HepG2 (cell line): ENCODE data around the gene KRT4. TPM values are rescaled to one million over a fixed set of nuclear protein-coding genes. Genes with fewer than 3 reads are reported as not detected.

Source experiments
- ATAC-seq: fragments of 200-7000 bp; cut with Tn5 transposase; 3 replicates; pipeline ENCODE4 v1.9.1; 2020; ENCODE audit warnings: mild to moderate bottlenecking, moderate library complexity
- BruUV-seq: library from RNA; stranded (reverse); fragments of 400-500 nt; replicated peaks from 2 replicates; lab custom pipeline; 2021; lab: Mats Ljungman, UMichigan
- CTCF ChIA-PET: fragments of 300-600 bp; formaldehyde crosslinking; extraction: SDS; loops from one replicate; lab custom pipeline; 2021; ENCODE audit warnings: low total read pairs, inconsistent platforms, low intra/inter-chr PET ratio; lab: Yijun Ruan, JAX
- POLR2A ChIA-PET: fragments of 350-600 bp; sonication (Branson Sonifier 250); formaldehyde crosslinking; loops from one replicate; lab custom pipeline; 2020; ENCODE audit warnings: antibody characterized with exemption, inconsistent platforms; lab: Yijun Ruan, JAX
- DNase-seq: peaks from one replicate; pipeline ENCODE4 v3.0.0-alpha.2; 2015; ENCODE audit warnings: low spot score
- FAIRE-seq: peaks from 3 replicates; lab custom pipeline; 2011; peaks lifted over from hg19 to GRCh38; lab: Jason Lieb, UNC
- H2AFZ ChIP-seq: one replicate; pipeline ENCODE4 v1.6.1; 2011; ENCODE audit warnings: low read length, inconsistent platforms
- H3K27ac ChIP-seq: fragments of 300-600 bp; 3 replicates; pipeline ENCODE4 v1.8.0; 2011; ENCODE audit warnings: mixed run types, mild to moderate bottlenecking, mixed read lengths, low read length, inconsistent platforms; ENCODE audit not compliant: insufficient read depth; ENCODE audit errors: extremely low read length
- H3K27me3 ChIP-seq, 2 experiments: fragments of 200-600 bp in 1 of 2; 2 replicates in 1 of 2; 3 replicates in 1 of 2; pipeline versions ENCODE4 v1.6.0 to v1.8.0; 2011; ENCODE audit warnings: low read length in 2 of 2, mild to moderate bottlenecking in 2 of 2, moderate library complexity in 2 of 2, inconsistent platforms in 1 of 2; ENCODE audit not compliant: insufficient read depth in 2 of 2, control insufficient read depth in 1 of 2
- H3K36me3 ChIP-seq, 2 experiments: fragments of 200-600 bp in 1 of 2; replicated peaks in 1 of 2; 2 replicates in 1 of 2; 3 replicates in 1 of 2; pipeline versions ENCODE4 v1.5.1 to v1.8.0; 2011; ENCODE audit warnings: low read length in 2 of 2, inconsistent platforms in 1 of 2; ENCODE audit not compliant: insufficient read depth in 2 of 2, control insufficient read depth in 1 of 2
- H3K4me1 ChIP-seq: 2 replicates; pipeline ENCODE4 v1.5.1; 2012; ENCODE audit warnings: low read length, inconsistent platforms; ENCODE audit not compliant: insufficient read depth
- H3K4me2 ChIP-seq: 2 replicates; pipeline ENCODE4 v1.6.0; 2011; ENCODE audit warnings: low read depth, low read length, inconsistent platforms
- H3K4me3 ChIP-seq, 3 experiments: fragments of 200-600 bp in 1 of 3; sonication (generic), shearing (Covaris generic) in 1 of 3; replicated peaks in 1 of 3; 2 replicates each; pipeline ENCODE4 v1.5.1; 2011 to 2016; ENCODE audit warnings: low read length in 3 of 3, inconsistent platforms in 2 of 3, low read depth in 2 of 3, mild to moderate bottlenecking in 2 of 3, control low read depth in 1 of 3, mixed read lengths in 1 of 3; ENCODE audit not compliant: insufficient read depth in 1 of 3
- H3K79me2 ChIP-seq: one replicate; pipeline ENCODE4 v1.6.1; 2011; ENCODE audit warnings: low read length, inconsistent platforms; ENCODE audit not compliant: insufficient read depth
- H3K9ac ChIP-seq: 2 replicates; pipeline ENCODE4 v1.6.0; 2011; ENCODE audit warnings: mild to moderate bottlenecking, low read depth, low read length, inconsistent platforms; ENCODE audit not compliant: insufficient read depth
- H3K9me3 ChIP-seq: 2 replicates; pipeline ENCODE4 v1.5.1; 2012; ENCODE audit warnings: mild to moderate bottlenecking, low read length
- H4K20me1 ChIP-seq: 2 replicates; pipeline ENCODE4 v1.6.0; 2011; ENCODE audit warnings: inconsistent platforms, mild to moderate bottlenecking, low read length, moderate library complexity; ENCODE audit not compliant: insufficient read depth
- RBAK ChIP-seq: sonication (generic); formaldehyde crosslinking; IDR thresholded peaks from 2 replicates; pipeline ENCODE4 v1.5.1; 2020; ENCODE audit warnings: mild to moderate bottlenecking, missing genetic modification reagents
- ZNF333 ChIP-seq: sonication (generic); formaldehyde crosslinking; IDR thresholded peaks from 2 replicates; pipeline ENCODE4 v1.4.0; 2020; ENCODE audit warnings: mild to moderate bottlenecking, missing genetic modification reagents, borderline replicate concordance
- ZNF460 ChIP-seq: sonication (generic); formaldehyde crosslinking; IDR thresholded peaks from 2 replicates; pipeline ENCODE4 v1.5.1; 2020; ENCODE audit warnings: missing genetic modification reagents, mild to moderate bottlenecking, borderline replicate concordance
- ZNF614 ChIP-seq: IDR thresholded peaks from 2 replicates; pipeline ENCODE4 v1.6.1; 2018; ENCODE audit warnings: missing biosample characterization, missing genetic modification reagents, inconsistent platforms, borderline replicate concordance
- ZNF766 ChIP-seq: sonication (generic); formaldehyde crosslinking; IDR thresholded peaks from 2 replicates; pipeline ENCODE4 v1.5.0; 2020; ENCODE audit warnings: missing genetic modification reagents, borderline replicate concordance
- ZSCAN29 ChIP-seq: sonication (generic); formaldehyde crosslinking; conservative IDR thresholded peaks from 2 replicates; pipeline ENCODE4 v1.4.0; 2020; ENCODE audit warnings: mild to moderate bottlenecking, missing genetic modification reagents
- ZSCAN31 ChIP-seq: sonication (generic); formaldehyde crosslinking; IDR thresholded peaks from 2 replicates; pipeline ENCODE4 v1.5.0; 2020; ENCODE audit warnings: low read depth, mild to moderate bottlenecking, missing genetic modification reagents
- WGBS: methylation state at CpG from one replicate; pipeline ENCODE4 v1.1.6; 2017; ENCODE audit warnings: low lambda C conversion rate; 5-methylcytosine and 5-hydroxymethylcytosine counted together
- in situ Hi-C: cut with HindIII; loops from 2 replicates; pipeline ENCODE4 v1.10.0; 2017; ENCODE audit warnings: low pct_unique_long_range_greater_than_20kb; ENCODE audit not compliant: extremely low pct_ligation_motif_present
- intact Hi-C: fragments of 100-400 bp; cut with micrococcal nuclease; formaldehyde crosslinking; loops from one replicate; pipeline ENCODE4 v1.10.0; 2022; ENCODE audit not compliant: unreplicated experiment
- polyA plus RNA-seq, 8 experiments: library from polyadenylated mRNA; depleted of rRNA in 3 of 8; stranded (reverse) in 7 of 8; unstranded in 1 of 8; fragments of >200 nt; fragmentation: Illumina TruSeq in 4 of 8; extraction: Trizol in 4 of 8; gene quantifications; 2 replicates each; pipeline versions ENCODE4 v1.2.1 to v1.2.3, GENCODE V29; 2011 to 2016; ENCODE audit warnings: low read depth in 4 of 8, missing spikeins in 1 of 8, mixed read lengths in 1 of 8; ENCODE audit not compliant: insufficient read depth in 1 of 8
- total RNA-seq, 5 experiments: library from RNA; depleted of rRNA; stranded (reverse); fragments of >200 nt; fragmentation: Illumina TruSeq; extraction: Trizol; gene quantifications; 2 replicates each; pipeline ENCODE4 v1.2.3, GENCODE V29; 2016; ENCODE audit warnings: low read depth in 1 of 5
- TF ChIP-seq, protein P1 (sequence below): sonication (generic); formaldehyde crosslinking; IDR thresholded peaks from 2 replicates; pipeline ENCODE4 v1.5.0; 2020; ENCODE audit warnings: missing genetic modification reagents
- TF ChIP-seq, protein P2 (sequence below): sonication (generic); formaldehyde crosslinking; IDR thresholded peaks from one replicate; pipeline ENCODE4 v1.5.1; 2020; ENCODE audit warnings: mild to moderate bottlenecking, missing genetic modification reagents; ENCODE audit errors: not compliant biosample characterization
- TF ChIP-seq, protein P3 (sequence below): IDR thresholded peaks from 2 replicates; pipeline ENCODE4 v1.6.1; 2018; ENCODE audit warnings: missing genetic modification reagents

KRT4 gene
- total and polyA plus RNA-seq, 2 of the 13 experiments (the other 11 are each of a cell fraction or from before 2014, with no cell fraction given): not detected

GRCh38 chr12:52827499-52828090, 13.7 kb upstream of the KRT4 start:
- Histone ChIP-seq H3K4me2 (no peak overlapping the region), H4K20me1 (no peaks in the 10 kb centered on the region), H3K36me3 (no peaks in the 10 kb centered on the region), H3K27ac (no peak overlapping the region), H3K4me1 (peaks cover 9% of the 10 kb centered on the region), H3K4me3 (no peak overlapping the region), H3K9ac (no peak overlapping the region), H2AFZ (no peak overlapping the region), H3K79me2 (no peaks in the 10 kb centered on the region), H3K9me3 (no peaks in the 10 kb centered on the region), H3K27me3 (peaks cover 1 to 17% of the 10 kb centered on the region in 2 experiments; a peak in 3 of 5 replicates)
- DNase-seq: no peak
- in situ Hi-C loops: no loop called here
- intact Hi-C loops: no loop called here
- no peak for ATAC-seq
- WGBS: 8% methylated on average over 6 of the region's 6 CpGs
- BruUV-seq: no TSS peak
- FAIRE-seq: no peak
- POLR2A ChIA-PET: no interaction called here
- CTCF ChIA-PET: no interaction called here
- TF ChIP-seq ZSCAN29 (CRISPR knock-in tag): no peak
- TF ChIP-seq ZNF614: no peak
- TF ChIP-seq, protein P1, sequence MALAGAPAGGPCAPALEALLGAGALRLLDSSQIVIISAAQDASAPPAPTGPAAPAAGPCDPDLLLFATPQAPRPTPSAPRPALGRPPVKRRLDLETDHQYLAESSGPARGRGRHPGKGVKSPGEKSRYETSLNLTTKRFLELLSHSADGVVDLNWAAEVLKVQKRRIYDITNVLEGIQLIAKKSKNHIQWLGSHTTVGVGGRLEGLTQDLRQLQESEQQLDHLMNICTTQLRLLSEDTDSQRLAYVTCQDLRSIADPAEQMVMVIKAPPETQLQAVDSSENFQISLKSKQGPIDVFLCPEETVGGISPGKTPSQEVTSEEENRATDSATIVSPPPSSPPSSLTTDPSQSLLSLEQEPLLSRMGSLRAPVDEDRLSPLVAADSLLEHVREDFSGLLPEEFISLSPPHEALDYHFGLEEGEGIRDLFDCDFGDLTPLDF (CRISPR knock-in tag): no peak
- no peak for TF ChIP-seq ZNF460 (CRISPR knock-in tag)
- TF ChIP-seq RBAK (CRISPR knock-in tag): no peak
- no peak for TF ChIP-seq ZNF333 (CRISPR knock-in tag)
- TF ChIP-seq, protein P2, sequence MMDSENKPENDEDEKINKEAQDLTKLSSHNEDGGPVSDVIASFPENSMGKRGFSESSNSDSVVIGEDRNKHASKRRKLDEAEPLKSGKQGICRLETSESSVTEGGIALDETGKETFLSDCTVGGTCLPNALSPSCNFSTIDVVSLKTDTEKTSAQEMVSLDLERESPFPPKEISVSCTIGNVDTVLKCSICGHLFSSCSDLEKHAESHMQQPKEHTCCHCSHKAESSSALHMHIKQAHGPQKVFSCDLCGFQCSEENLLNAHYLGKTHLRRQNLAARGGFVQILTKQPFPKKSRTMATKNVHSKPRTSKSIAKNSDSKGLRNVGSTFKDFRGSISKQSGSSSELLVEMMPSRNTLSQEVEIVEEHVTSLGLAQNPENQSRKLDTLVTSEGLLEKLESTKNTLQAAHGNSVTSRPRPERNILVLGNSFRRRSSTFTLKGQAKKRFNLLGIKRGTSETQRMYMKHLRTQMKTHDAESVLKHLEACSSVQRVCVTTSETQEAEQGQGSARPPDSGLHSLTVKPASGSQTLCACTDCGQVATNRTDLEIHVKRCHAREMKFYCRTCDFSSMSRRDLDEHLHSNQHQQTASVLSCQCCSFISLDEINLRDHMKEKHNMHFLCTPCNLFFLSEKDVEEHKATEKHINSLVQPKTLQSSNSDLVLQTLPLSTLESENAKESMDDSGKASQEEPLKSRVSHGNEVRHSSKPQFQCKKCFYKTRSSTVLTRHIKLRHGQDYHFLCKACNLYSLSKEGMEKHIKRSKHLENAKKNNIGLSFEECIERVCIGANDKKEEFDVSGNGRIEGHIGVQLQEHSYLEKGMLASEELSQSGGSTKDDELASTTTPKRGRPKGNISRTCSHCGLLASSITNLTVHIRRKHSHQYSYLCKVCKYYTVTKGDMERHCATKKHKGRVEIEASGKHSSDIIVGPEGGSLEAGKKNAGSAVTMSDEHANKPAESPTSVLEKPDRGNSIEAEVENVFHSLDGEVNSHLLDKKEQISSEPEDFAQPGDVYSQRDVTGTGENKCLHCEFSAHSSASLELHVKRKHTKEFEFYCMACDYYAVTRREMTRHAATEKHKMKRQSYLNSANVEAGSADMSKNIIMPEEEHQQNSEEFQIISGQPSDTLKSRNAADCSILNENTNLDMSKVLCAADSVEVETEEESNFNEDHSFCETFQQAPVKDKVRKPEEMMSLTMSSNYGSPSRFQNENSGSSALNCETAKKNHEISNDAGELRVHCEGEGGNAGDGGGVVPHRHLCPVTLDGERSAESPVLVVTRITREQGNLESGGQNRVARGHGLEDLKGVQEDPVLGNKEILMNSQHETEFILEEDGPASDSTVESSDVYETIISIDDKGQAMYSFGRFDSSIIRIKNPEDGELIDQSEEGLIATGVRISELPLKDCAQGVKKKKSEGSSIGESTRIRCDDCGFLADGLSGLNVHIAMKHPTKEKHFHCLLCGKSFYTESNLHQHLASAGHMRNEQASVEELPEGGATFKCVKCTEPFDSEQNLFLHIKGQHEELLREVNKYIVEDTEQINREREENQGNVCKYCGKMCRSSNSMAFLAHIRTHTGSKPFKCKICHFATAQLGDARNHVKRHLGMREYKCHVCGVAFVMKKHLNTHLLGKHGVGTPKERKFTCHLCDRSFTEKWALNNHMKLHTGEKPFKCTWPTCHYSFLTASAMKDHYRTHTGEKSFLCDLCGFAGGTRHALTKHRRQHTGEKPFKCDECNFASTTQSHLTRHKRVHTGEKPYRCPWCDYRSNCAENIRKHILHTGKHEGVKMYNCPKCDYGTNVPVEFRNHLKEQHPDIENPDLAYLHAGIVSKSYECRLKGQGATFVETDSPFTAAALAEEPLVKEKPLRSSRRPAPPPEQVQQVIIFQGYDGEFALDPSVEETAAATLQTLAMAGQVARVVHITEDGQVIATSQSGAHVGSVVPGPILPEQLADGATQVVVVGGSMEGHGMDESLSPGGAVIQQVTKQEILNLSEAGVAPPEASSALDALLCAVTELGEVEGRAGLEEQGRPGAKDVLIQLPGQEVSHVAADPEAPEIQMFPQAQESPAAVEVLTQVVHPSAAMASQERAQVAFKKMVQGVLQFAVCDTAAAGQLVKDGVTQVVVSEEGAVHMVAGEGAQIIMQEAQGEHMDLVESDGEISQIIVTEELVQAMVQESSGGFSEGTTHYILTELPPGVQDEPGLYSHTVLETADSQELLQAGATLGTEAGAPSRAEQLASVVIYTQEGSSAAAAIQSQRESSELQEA: no peak
- TF ChIP-seq ZSCAN31 (CRISPR knock-in tag): no peak
- TF ChIP-seq ZNF766 (CRISPR knock-in tag): no peak
- TF ChIP-seq, protein P3, sequence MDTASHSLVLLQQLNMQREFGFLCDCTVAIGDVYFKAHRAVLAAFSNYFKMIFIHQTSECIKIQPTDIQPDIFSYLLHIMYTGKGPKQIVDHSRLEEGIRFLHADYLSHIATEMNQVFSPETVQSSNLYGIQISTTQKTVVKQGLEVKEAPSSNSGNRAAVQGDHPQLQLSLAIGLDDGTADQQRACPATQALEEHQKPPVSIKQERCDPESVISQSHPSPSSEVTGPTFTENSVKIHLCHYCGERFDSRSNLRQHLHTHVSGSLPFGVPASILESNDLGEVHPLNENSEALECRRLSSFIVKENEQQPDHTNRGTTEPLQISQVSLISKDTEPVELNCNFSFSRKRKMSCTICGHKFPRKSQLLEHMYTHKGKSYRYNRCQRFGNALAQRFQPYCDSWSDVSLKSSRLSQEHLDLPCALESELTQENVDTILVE (CRISPR knock-in tag): no peak
